ENCODE data around the gene CPEB2.
A peak's percentile ranks its signal among the peaks of the same experiment; 100 is the strongest.

Gene CPEB2

DNA sequence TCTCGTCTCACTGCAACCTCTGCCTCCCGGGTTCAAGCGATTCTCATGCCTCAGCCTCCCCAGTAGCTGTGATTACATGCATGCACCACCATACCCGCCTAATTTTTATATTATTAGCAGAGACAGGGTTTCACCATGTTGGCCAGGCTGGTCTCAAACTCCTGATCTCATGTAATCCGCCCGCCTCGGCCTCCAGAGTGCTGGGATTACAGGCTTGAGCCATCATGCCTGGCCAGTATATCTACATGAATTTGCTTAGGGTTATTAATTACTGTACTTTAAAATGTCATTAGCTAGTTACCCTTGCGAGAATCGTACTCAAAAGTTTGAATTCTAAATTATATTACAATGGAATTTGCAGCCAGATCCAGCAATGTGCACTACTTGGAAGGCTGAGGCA, 8.9 kb downstream of the CPEB2 start:
- DNase-seq, result no peak

DNA sequence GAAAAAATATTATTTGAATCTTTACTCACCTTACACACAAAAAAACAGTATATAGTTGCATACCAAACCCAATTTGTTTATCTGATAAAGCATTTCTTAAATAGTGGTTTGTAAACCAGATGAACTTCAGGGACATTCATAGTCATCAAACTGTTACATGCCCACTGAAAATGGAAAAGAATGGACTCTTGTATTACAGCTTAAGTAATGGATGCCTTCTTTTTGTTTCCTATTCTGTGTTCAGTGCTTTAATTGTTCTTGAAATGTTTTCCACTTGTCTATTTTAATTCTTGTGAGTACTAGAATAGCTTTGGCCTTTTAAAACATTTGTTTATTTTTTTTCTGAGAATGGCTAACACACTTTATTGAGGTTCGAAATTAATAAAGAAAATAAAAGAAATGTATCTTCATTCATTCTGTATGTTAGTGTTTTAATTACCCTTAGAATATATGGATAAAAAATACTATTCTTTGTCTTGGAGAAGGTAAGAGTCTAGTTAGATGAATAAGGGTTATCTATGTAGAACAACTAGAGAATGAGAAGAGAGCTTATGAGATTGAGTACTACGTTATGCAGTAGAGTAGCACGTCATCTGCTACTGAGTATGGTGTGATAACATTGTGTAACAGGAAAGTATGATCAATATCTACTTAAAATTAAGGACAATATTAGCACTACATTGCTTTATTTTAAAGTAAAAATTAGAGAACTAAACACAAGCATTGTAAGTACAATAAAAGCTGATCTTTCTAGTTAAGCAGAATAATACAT, 9.9 kb downstream of the CPEB2 start:
- no peak for DNase-seq

DNA sequence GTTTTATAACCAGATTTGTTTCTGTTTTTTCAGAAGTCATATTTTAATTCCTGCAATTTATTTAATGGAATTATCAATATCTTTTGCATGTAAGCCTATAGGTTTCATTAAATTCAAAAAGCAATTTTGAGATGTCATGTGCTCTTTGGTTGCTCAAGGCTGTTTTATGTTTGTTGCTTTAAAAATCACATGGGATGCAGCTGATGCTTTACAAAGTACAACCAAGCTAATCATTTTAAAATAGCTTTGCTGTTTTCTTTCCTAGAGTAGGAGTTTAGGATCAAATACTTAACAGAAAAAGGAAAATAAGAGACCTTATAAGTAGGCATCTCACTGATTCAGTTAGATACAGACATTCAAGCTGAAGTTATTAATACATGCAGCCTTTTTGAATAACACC, 11.3 kb downstream of the CPEB2 start:
- DNase-seq, result no peak

DNA sequence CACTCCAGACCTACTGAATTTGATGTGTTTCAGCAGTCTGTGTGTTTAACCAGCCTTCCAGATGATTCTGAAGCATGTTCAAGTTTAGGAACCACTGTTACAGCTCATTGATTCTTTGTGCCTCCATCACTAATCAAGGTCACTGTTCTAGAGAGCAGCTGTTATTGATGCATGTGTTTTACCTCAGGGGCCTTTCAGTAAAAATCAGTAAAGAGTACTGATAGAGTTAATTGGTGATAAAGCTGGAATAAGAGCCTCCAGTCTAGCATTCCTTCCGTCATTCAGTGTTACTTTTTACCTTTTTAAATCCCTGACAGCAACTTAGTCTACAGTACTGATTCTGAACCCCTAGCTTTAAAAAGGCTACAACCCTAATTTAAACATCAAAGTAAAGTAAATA, 12.9 kb downstream of the CPEB2 start:
- DNase-seq, result no peak

DNA sequence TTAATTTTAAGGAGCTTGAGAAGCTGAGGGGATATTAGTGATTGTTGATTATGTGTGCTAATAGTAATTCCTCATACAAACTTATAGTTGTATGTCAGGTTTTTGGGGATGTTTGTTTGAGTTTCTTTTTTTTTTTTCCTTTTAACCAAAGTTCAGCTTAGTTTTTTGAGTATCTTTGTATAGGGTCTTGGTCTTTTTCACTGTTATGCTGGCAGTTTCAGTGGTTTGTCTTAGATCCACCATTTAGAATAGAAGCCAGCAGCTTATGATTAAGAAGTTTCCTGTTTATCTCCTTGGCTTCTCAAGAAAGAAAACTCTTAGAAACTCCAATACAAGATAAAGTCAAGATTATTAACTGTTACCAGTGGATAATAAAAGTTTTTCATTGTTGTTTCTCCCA, 16.1 kb downstream of the CPEB2 start:
- peak; percentile 22 for DNase-seq

DNA sequence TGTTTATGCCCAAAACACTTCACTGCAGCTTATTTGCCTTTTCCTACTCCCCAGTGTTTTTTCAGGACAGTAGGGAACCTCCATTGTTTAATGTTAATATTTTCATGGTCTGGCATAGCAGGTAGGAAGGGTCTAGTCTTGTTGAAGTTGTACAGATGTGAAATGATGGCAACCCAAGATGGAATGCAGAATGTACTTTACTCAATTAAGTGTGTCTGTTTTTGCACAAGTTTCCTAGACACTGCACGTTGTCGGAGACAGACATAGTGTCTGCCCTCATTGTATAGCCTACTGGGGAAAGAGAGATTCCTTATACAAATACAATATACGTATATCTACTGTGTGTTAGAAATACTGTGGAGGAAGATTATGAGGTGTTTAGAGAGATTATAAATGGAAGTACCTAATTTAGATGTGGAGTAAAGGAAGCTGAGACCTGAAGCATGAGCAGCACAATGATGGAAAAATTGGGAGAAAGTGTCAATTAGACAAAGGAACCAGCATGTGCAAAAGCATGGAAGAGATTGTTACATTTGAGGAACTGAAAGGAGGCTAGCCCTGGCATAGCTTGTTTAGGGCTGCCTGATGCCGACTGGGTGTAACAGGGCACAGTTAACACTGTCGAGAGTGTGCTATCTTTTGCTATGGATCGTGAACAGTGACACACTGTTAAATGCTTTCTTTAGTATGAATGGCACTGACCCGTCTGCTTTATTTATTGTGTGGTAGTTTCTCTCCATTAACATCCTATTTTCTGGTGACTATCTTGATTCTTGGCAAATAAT, 18.4 kb downstream of the CPEB2 start:
- DNase-seq, result no peak

- no peak for DNase-seq
These were observed 19.0 kb downstream of the CPEB2 start for GRCh38 chr4:15021311-15021710.

DNA sequence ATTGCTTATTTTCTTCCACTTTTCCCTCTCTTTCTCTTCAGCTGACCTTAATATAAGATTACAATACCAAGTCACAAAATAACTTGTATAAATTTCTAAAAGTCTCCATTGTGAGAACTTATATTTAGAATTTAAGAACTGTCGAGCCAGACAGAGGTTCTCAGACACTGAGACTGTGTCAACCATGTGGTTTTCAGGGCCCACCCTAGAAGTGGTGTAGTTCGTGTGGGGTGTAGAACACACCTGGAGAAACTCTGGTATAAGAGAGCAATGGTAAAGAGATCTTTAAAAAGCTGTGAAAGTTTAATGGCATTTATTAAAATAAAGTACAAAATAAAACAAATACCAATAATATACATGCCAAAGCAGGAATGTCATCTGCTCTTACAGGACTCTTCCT, 19.7 kb downstream of the CPEB2 start:
- no peak for DNase-seq

GRCh38 chr4:15024386-15024785, 22.1 kb downstream of the CPEB2 start:
- no peak for DNase-seq

DNA sequence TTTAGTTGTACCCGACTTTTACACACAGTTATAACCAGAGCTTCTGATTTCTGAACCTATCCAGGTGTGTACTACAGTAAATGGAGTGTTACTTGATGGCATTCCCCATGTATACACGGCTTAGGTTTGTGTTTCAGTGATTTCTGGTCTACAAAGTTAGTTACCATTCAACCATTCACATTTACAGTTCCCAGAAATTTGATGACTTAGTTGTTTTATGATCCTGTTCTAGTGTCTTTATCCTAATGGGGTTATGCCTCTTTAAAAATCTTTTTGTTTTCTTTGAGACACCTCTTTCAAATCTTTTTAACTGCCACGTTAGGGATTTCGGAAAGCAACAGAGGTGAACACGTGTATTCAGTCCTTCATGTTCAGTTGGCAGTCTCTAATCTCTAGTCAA, 23.4 kb downstream of the CPEB2 start:
- no peak for DNase-seq

GRCh38 chr4:15027921-15028435, 25.7 kb downstream of the CPEB2 start:
- no peak for DNase-seq

DNA sequence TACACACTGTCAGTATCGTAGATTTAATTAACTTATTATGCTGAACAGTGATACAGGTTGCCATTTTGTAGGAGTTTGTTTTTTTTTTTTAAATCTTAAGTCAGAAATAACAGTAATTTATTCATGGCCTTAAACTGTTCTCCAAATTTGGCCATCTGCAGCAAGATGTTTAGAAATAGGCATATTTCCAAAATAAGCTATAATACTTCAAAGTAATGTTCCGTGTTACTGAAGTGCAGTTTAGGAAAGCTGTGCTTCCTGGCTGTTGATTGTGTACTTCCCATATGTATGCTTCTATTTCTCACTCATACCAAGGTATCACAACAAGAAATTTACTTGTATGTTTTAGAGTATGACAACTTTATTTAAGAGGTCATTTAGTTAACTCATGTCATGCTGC, 28.9 kb downstream of the CPEB2 start:
- no peak for DNase-seq

GRCh38 chr4:15031993-15032675, 29.9 kb downstream of the CPEB2 start:
- no peak for DNase-seq

DNA sequence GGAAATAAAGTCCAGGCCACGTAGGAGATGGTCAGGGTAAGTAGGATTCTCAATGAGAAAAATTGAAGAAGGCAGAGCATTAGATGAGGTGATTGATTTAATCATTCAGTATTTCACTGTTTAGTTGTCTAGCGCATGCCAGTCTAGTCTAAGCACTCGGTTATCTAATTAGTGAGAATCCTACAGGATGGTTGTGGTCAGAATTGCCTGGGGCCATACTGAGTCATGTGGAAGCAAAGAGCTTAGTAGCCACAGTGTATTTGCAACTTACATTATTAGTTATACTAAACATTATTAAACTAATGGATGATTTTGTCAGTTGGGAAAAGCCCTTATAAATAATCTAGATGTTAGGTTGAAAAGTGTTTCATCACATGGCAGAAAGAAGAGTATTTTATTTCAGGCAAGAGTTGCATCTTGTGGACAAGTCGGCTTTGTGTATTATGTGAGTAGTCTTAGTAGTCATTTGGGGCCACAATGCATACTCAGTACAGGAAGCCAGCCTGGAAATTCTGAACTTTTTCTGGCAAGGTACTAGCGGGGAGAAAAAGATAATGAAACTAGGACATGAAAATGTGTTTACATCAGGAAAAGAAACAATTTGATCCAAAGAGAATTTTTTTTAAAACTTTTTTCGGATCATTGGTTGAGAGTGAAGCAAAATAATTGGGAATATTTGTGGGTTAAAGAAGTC, 31.9 kb downstream of the CPEB2 start:
- DNase-seq, result no peak

DNA sequence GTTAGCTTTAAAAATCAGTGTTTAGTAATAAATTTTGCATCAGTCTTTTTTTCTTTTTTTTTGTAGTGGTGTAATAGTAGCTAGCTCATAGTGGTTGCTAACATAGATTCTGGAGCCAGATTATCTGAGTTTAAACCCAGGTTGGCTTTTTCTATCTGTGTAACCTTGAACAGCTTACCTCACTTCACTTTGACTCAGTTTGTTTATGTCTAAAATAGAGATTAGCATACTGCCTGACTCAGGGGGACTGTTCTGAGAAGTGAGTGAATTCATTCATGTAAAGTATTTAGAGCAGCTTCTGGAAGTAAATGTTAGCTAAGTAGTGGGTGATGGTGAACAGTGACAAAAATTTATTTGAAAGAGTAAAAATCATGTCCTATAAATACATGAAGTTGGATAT, 32.9 kb downstream of the CPEB2 start:
- no peak for DNase-seq

GRCh38 chr4:15037923-15038541, 35.8 kb downstream of the CPEB2 start:
- DNase-seq, result no peak

GRCh38 chr4:15040916-15041463, 38.7 kb downstream of the CPEB2 start:
- DNase-seq, result no peak

- no peak for DNase-seq
These were observed 40.4 kb downstream of the CPEB2 start for GRCh38 chr4:15042529-15043167.

GRCh38 chr4:15043226-15043625, 40.9 kb downstream of the CPEB2 start:
- DNase-seq, result peak; percentile 8

DNA sequence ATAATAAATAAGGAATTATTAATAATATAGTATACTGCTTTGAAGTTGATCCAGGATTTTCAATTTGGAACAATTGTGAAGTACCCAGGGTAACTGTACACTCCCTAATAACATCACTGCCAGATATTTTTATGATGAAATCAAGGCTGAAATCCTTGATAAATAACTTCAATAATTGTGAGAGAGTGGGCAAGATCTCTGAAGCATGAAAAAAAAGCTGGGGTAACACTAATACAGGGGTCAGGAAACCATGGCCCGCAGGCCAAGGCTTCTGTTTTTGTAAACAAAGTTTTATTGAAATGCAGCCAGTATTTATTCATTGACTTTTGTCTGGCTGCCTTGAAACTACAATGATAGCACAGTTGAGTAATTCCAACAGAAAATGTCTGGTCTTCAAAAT, 41.6 kb downstream of the CPEB2 start:
- no peak for DNase-seq

DNA sequence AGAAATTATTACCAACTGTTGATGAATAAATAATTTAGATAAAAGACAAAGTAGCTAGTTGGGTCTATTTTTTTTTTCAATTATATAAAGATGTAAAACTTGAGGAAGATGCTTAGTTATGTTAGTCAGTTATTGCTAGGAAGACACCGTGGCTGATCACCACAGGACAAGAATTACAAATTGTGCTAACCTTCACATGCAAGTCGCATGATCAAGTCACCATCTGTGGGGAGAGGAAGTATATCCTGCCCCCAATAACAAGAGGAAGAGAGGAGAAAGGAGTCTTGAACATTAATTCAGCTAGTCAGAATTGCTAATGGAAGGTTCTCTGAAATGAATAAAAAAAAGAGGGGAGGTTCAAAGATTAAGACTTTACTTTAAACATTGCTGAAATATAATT, 52.3 kb downstream of the CPEB2 start:
- no peak for DNase-seq

DNA sequence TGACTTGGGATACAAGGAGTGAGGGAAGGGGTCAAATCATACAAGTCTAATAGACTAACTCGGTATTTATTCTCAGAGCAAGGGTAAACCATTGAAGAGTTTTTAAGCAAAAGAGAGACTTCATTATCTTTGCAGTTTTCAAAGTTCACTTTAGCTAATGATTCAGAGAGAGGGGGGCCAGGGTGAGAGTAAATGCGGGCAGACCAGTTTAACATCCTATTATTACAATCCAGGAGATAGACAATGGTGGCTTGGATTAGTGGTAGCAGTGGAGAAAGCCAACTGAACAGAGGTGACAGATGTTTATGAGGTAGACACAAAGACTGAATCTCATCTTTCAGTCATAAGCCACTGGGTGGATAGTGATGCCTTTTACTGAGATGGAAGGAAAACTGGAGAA, 57.9 kb downstream of the CPEB2 start:
- DNase-seq, result no peak
